K562 (cell line): ENCODE measurements around the gene PPAN. TPM values are rescaled to one million over a fixed set of nuclear protein-coding genes. Genes with fewer than 3 reads are reported as not detected.

Experiments used
- ATAC-seq: fragments of 200-7000 bp; cut with Tn5 transposase; 3 replicates; pipeline ENCODE4 v1.9.1; 2020; ENCODE audit warnings: moderate library complexity
- BruUV-seq: library from RNA; stranded (reverse); fragments of 400-500 nt; replicated peaks from 2 replicates; lab custom pipeline; 2021; lab: Mats Ljungman, UMichigan
- CTCF ChIA-PET: fragments of 300-600 bp; formaldehyde crosslinking; extraction: SDS; loops from one replicate; lab custom pipeline; 2021; ENCODE audit warnings: low intra/inter-chr PET ratio; lab: Yijun Ruan, JAX
- POLR2A ChIA-PET: fragments of 300-600, 350-650 bp; sonication (Branson Sonifier 250); formaldehyde crosslinking; extraction: SDS; loops from one replicate; lab custom pipeline; 2021; ENCODE audit warnings: antibody characterized with exemption, inconsistent platforms; lab: Yijun Ruan, JAX
- DNase-seq, 4 experiments: peaks; one replicate each; pipeline versions ENCODE4 v3.0.0 to v3.0.0-alpha.2; 2011 to 2018; ENCODE audit warnings: low spot score in 3 of 4, mixed read lengths in 3 of 4; ENCODE audit errors: extremely low read depth in 1 of 4
- FAIRE-seq: peaks from 2 replicates; lab custom pipeline; 2011; peaks lifted over from hg19 to GRCh38; lab: Jason Lieb, UNC
- H2AFZ ChIP-seq: 2 replicates; pipeline ENCODE4 v1.6.0; 2011; ENCODE audit warnings: low read depth, low read length, control low read depth, inconsistent platforms
- H3K27ac ChIP-seq: fragments of 200-600 bp; 3 replicates; pipeline ENCODE4 v1.8.0; 2011; ENCODE audit warnings: low read depth, mild to moderate bottlenecking, control low read depth, inconsistent platforms, low read length, moderate library complexity, mixed read lengths; ENCODE audit errors: extremely low read depth
- H3K27me3 ChIP-seq, 2 experiments: fragments of 300-600 bp in 1 of 2; 2 replicates in 1 of 2; 3 replicates in 1 of 2; pipeline versions ENCODE4 v1.6.0 to v1.8.0; 2011; ENCODE audit warnings: inconsistent platforms in 2 of 2, low read length in 2 of 2, mild to moderate bottlenecking in 1 of 2, mixed read lengths in 1 of 2, moderate library complexity in 1 of 2; ENCODE audit not compliant: control insufficient read depth in 2 of 2, insufficient read depth in 2 of 2
- H3K36me3 ChIP-seq: fragments of 300-600 bp; 3 replicates; pipeline ENCODE4 v1.8.0; 2011; ENCODE audit warnings: mild to moderate bottlenecking, low read length, inconsistent platforms; ENCODE audit not compliant: control insufficient read depth, insufficient read depth
- H3K4me1 ChIP-seq, 2 experiments: fragments of 200-600 bp in 1 of 2; replicated peaks in 1 of 2; 2 replicates in 1 of 2; 3 replicates in 1 of 2; pipeline versions ENCODE4 v1.5.1 to v1.8.0; 2011; ENCODE audit warnings: inconsistent platforms in 2 of 2, low read length in 2 of 2, mild to moderate bottlenecking in 1 of 2, mixed read lengths in 1 of 2, moderate library complexity in 1 of 2; ENCODE audit not compliant: control insufficient read depth in 2 of 2, insufficient read depth in 2 of 2
- H3K4me2 ChIP-seq: 2 replicates; pipeline ENCODE4 v1.6.1; 2011; ENCODE audit warnings: low read length, control low read depth, inconsistent platforms, mixed read lengths; ENCODE audit not compliant: insufficient read depth
- H3K4me3 ChIP-seq: fragments of 200-600 bp; sonication (generic), shearing (Covaris generic); 2 replicates; pipeline ENCODE4 v1.5.1; 2016; ENCODE audit warnings: control low read depth, inconsistent platforms
- H3K79me2 ChIP-seq: fragments of 200-600 bp; 3 replicates; pipeline ENCODE4 v1.8.0; 2011; ENCODE audit warnings: low read length, inconsistent platforms; ENCODE audit not compliant: control insufficient read depth, insufficient read depth
- H3K9ac ChIP-seq, 2 experiments: 2 replicates each; pipeline versions ENCODE4 v1.6.0 to v1.6.1; 2011; ENCODE audit warnings: low read depth in 2 of 2, low read length in 2 of 2, control low read depth in 1 of 2, inconsistent platforms in 1 of 2, mild to moderate bottlenecking in 1 of 2, mixed read lengths in 1 of 2; ENCODE audit not compliant: insufficient read depth in 1 of 2
- H3K9me1 ChIP-seq: one replicate; pipeline ENCODE4 v1.6.0; 2011; ENCODE audit warnings: inconsistent platforms, mild to moderate bottlenecking, low read length, moderate library complexity; ENCODE audit not compliant: control insufficient read depth, insufficient read depth
- H3K9me3 ChIP-seq: replicated peaks from 2 replicates; pipeline ENCODE4 v1.5.1; 2011; ENCODE audit warnings: low read depth, low read length, inconsistent platforms; ENCODE audit not compliant: control insufficient read depth, insufficient read depth
- H4K20me1 ChIP-seq: replicated peaks from 2 replicates; pipeline ENCODE4 v1.6.1; 2011; ENCODE audit warnings: low read length, inconsistent platforms, mixed read lengths; ENCODE audit not compliant: control insufficient read depth, insufficient read depth
- ARID2 ChIP-seq: fragments of 450-650 bp; IDR thresholded peaks from 2 replicates; pipeline ENCODE4 v1.6.1; 2017; ENCODE audit warnings: antibody characterized with exemption, mild to moderate bottlenecking
- CEBPB ChIP-seq: fragments of 450-650 bp; IDR thresholded peaks from 2 replicates; pipeline ENCODE4 v1.6.1; 2016; ENCODE audit warnings: missing genetic modification characterization, missing compliant biosample characterization
- CXXC5 ChIP-seq: fragments of 250-450 bp; sonication (Bioruptor Pico); IDR thresholded peaks from 2 replicates; pipeline ENCODE4 v1.8.0; 2022; ENCODE audit warnings: inconsistent platforms, mild to moderate bottlenecking, moderate library complexity
- DMBX1 ChIP-seq: fragments of 250-450 bp; sonication (Bioruptor Pico); IDR thresholded peaks from 2 replicates; pipeline ENCODE4 v1.8.0; 2022; ENCODE audit warnings: inconsistent platforms, mild to moderate bottlenecking, moderate library complexity, borderline replicate concordance
- MTF1 ChIP-seq: fragments of 250-450 bp; sonication (Bioruptor Pico); IDR thresholded peaks from 2 replicates; pipeline ENCODE4 v1.9.0; 2021; ENCODE audit warnings: moderate library complexity, mild to moderate bottlenecking, inconsistent platforms, borderline replicate concordance
- NCOA4 ChIP-seq: fragments of 450-650 bp; IDR thresholded peaks from 2 replicates; pipeline ENCODE4 v1.6.1; 2018; ENCODE audit warnings: mild to moderate bottlenecking; ENCODE audit not compliant: partially characterized antibody
- PHB ChIP-seq: fragments of 250-450 bp; sonication (Bioruptor Pico); IDR thresholded peaks from 2 replicates; pipeline ENCODE4 v1.5.0; 2021
- SAFB2 ChIP-seq: fragments of 200-400 bp; formaldehyde crosslinking; IDR thresholded peaks from 2 replicates; pipeline ENCODE4 v1.6.1; 2018; ENCODE audit warnings: borderline replicate concordance, low read length, low read depth, moderate library complexity; ENCODE audit not compliant: severe bottlenecking
- TEAD1 ChIP-seq, 2 experiments: fragments of 450-650 bp in 1 of 2; sonication (generic) in 1 of 2; formaldehyde crosslinking; IDR thresholded peaks; 2 replicates each; pipeline versions ENCODE4 v1.4.0 to v1.8.0; 2020 to 2022; ENCODE audit warnings: mild to moderate bottlenecking in 2 of 2, missing genetic modification reagents in 1 of 2
- YBX1 ChIP-seq: fragments of 450-650 bp; IDR thresholded peaks from 2 replicates; pipeline ENCODE4 v1.7.1; 2016; ENCODE audit warnings: mild to moderate bottlenecking
- YY1 ChIP-seq, 3 experiments: IDR thresholded peaks; 2 replicates each; pipeline ENCODE4 v1.6.1; 2011; ENCODE audit warnings: low read length in 2 of 3, mild to moderate bottlenecking in 2 of 3, moderate library complexity in 2 of 3, borderline replicate concordance in 1 of 3, control low read depth in 1 of 3, low read depth in 1 of 3; ENCODE audit not compliant: insufficient read depth in 3 of 3, insufficient replicate concordance in 2 of 3, control insufficient read depth in 1 of 3, insufficient read length in 1 of 3; ENCODE audit errors: extremely low read depth in 1 of 3
- ZNF174 ChIP-seq: fragments of 250-450 bp; sonication (Bioruptor Pico); IDR thresholded peaks from 2 replicates; pipeline ENCODE4 v1.4.0; 2020; ENCODE audit warnings: mild to moderate bottlenecking
- ZNF282 ChIP-seq: sonication (generic); formaldehyde crosslinking; IDR thresholded peaks from 2 replicates; pipeline ENCODE4 v1.8.1; 2023; ENCODE audit warnings: missing genetic modification reagents
- ZNF707 ChIP-seq: fragments of 250-450 bp; sonication (Bioruptor Pico); conservative IDR thresholded peaks from 2 replicates; pipeline ENCODE4 v1.8.0; 2022; ENCODE audit warnings: inconsistent platforms, mild to moderate bottlenecking, moderate library complexity
- WGBS: fragments of 100-300 bp; shearing (Covaris generic); methylation state at CpG from one replicate; pipeline ENCODE4 v1.1.6; 2016; ENCODE audit warnings: low coverage, mixed read lengths; ENCODE audit not compliant: insufficient coverage; ENCODE audit errors: missing lambda C conversion rate; 5-methylcytosine and 5-hydroxymethylcytosine counted together
- in situ Hi-C: fragments of 300-500 bp; cut with MboI; formaldehyde crosslinking; loops from 4 replicates; pipeline ENCODE4 v1.15.0; 2018; ENCODE audit warnings: inconsistent platforms, mixed read lengths
- intact Hi-C: fragments of 100-400 bp; cut with micrococcal nuclease; formaldehyde crosslinking; loops from 2 replicates; pipeline ENCODE4 v1.14.2; 2022
- polyA plus RNA-seq, 8 experiments: library from polyadenylated mRNA; depleted of rRNA in 4 of 8; stranded (reverse) in 5 of 8; unstranded in 3 of 8; fragments of >200 nt; fragmentation: Nextera tagmentation in 2 of 8; fragmentation: Illumina TruSeq in 1 of 8; extraction: Ambion mirVana in 2 of 8; extraction: Trizol in 1 of 8; gene quantifications; 2 replicates each; pipeline versions ENCODE4 v1.2.1 to v1.2.3, GENCODE V29; 2011 to 2014; ENCODE audit warnings: inconsistent platforms in 1 of 8, missing spikeins in 1 of 8
- total RNA-seq, 7 experiments: library from RNA; depleted of rRNA in 6 of 7; stranded (reverse); fragments of >200 nt in 6 of 7; fragmentation: Illumina TruSeq in 2 of 7; extraction: Trizol in 2 of 7; gene quantifications; 2 replicates each; pipeline versions ENCODE4 v1.2.1 to v1.2.3, GENCODE V29; 2011 to 2021; ENCODE audit warnings: low replicate concordance in 1 of 7
- TF ChIP-seq, protein P1 (sequence below), 2 experiments: IDR thresholded peaks; 2 replicates each; pipeline ENCODE4 v1.6.1; 2011; ENCODE audit warnings: borderline replicate concordance in 1 of 2, control low read depth in 1 of 2, low read depth in 1 of 2, low read length in 1 of 2, mild to moderate bottlenecking in 1 of 2, mixed read lengths in 1 of 2, moderate library complexity in 1 of 2; ENCODE audit not compliant: insufficient read depth in 1 of 2, insufficient read length in 1 of 2, poor library complexity in 1 of 2, severe bottlenecking in 1 of 2; ENCODE audit errors: extremely low read depth in 1 of 2
- TF ChIP-seq, protein P2 (sequence below): IDR thresholded peaks from 2 replicates; pipeline ENCODE4 v1.6.1; 2014; ENCODE audit warnings: antibody characterized with exemption

Gene PPAN
- total and polyA plus RNA-seq, 9 of the 15 experiments (the other 6 are each of a cell fraction or from before 2014, with no cell fraction given) = 2.2 to 129 (median 59.1) TPM

DNA sequence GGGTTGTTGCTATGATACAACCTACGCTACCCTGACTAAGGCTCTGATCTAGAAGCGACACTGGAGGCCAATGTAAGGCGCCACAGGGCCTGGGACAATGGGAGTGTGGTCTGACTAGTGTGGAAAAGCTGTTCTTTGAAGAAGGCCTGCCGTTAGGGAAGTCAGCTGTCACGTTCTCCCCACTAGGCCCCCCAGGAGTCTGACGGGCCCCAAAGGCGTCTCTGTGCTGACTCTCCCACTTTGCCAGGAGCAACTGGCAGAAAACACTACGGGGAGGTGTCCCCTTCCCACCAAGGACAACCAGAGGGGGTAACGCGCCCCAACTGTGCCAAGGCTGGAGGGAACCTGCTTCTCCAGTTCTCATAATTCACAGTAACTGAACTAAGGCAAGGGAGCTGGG is 38.9 kb downstream of the PPAN start:
- POLR2A ChIA-PET = no interaction called here
- Histone ChIP-seq H3K4me3 (no peak overlapping the region), H3K4me1 (no peaks in the 10 kb centered on the region), H3K9ac (no peak overlapping the region), H3K4me2 (no peak overlapping the region), H3K27ac (no peak overlapping the region), H3K79me2 (no peaks in the 10 kb centered on the region), H2AFZ (no peak overlapping the region), H3K27me3 (no peaks in the 10 kb centered on the region), H3K9me3 (no peaks in the 10 kb centered on the region), H3K9me1 (no peaks in the 10 kb centered on the region), H3K36me3 (peaks cover 93% of the 10 kb centered on the region), H4K20me1 (peaks cover 5% of the 10 kb centered on the region; the same call in 1 of the 2 replicates)
- FAIRE-seq = no peak
- DNase-seq = no peak
- intact Hi-C loops = no loop called here
- CTCF ChIA-PET = no interaction called here
- ATAC-seq = no peak
- WGBS = 96% methylated on average over 10 of the region's 10 CpGs
- in situ Hi-C loops = no loop called here
- BruUV-seq = TSS peak; percentile 10
- TF ChIP-seq ZNF174 = no peak
- TF ChIP-seq YY1 (IDR thresholded peaks at IDR 0.05; ENCODE audit: borderline replicate concordance in 1 of 3, control insufficient read depth in 1 of 3, extremely low read depth in 1 of 3, insufficient read depth in 3 of 3, insufficient read length in 1 of 3, insufficient replicate concordance in 2 of 3, low read depth in 1 of 3, low read length in 2 of 3) = no peak
- no peak for TF ChIP-seq NCOA4
- no peak for TF ChIP-seq DMBX1 (CRISPR knock-in tag)
- no peak for TF ChIP-seq ZNF707 (CRISPR knock-in tag)
- no peak for TF ChIP-seq ZNF282 (CRISPR knock-in tag)
- TF ChIP-seq CXXC5 (CRISPR knock-in tag) = no peak
- TF ChIP-seq, protein P1, sequence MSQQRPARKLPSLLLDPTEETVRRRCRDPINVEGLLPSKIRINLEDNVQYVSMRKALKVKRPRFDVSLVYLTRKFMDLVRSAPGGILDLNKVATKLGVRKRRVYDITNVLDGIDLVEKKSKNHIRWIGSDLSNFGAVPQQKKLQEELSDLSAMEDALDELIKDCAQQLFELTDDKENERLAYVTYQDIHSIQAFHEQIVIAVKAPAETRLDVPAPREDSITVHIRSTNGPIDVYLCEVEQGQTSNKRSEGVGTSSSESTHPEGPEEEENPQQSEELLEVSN (IDR thresholded peaks at IDR 0.05; ENCODE audit: borderline replicate concordance in 1 of 2, extremely low read depth in 1 of 2, insufficient read depth in 1 of 2, insufficient read length in 1 of 2, low read depth in 1 of 2, low read length in 1 of 2, poor library complexity in 1 of 2, severe bottlenecking in 1 of 2) = no peak
- TF ChIP-seq CEBPB (tag) = no peak
- no peak for TF ChIP-seq SAFB2
- TF ChIP-seq PHB (CRISPR knock-in tag) = no peak
- TF ChIP-seq TEAD1 (CRISPR knock-in tag; IDR thresholded peaks at IDR 0.05) = no peak
- TF ChIP-seq MTF1 (CRISPR knock-in tag) = no peak
- TF ChIP-seq, protein P2, sequence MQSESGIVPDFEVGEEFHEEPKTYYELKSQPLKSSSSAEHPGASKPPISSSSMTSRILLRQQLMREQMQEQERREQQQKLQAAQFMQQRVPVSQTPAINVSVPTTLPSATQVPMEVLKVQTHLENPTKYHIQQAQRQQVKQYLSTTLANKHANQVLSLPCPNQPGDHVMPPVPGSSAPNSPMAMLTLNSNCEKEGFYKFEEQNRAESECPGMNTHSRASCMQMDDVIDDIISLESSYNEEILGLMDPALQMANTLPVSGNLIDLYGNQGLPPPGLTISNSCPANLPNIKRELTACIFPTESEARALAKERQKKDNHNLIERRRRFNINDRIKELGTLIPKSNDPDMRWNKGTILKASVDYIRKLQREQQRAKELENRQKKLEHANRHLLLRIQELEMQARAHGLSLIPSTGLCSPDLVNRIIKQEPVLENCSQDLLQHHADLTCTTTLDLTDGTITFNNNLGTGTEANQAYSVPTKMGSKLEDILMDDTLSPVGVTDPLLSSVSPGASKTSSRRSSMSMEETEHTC = no peak
- TF ChIP-seq ARID2 = no peak
- no peak for TF ChIP-seq YBX1
